ENCODE measurements around the gene VSIR.

- no peak for TF ChIP-seq POLR2A (IDR thresholded peaks at IDR 0.05)
- no peak for TF ChIP-seq CTCF (IDR thresholded peaks at IDR 0.05)
Measured at GRCh38 chr10:71811351-71811750, 38.0 kb upstream of the VSIR start.

Measured in transverse colon (tissue), 3 donors.